Jurkat, Clone E6-1 (cell line): Measurements from ENCODE around the gene ASB14.

Experiments
- DNase-seq: peaks from one replicate; pipeline ENCODE4 v3.0.0-alpha.2; 2011; ENCODE audit warnings: low read depth, low spot score
- H3K4me3 ChIP-seq: 2 replicates; pipeline ENCODE4 v1.5.1; 2011; ENCODE audit warnings: mild to moderate bottlenecking, low read length, control low read depth, moderate library complexity

The ASB14 gene

DNA sequence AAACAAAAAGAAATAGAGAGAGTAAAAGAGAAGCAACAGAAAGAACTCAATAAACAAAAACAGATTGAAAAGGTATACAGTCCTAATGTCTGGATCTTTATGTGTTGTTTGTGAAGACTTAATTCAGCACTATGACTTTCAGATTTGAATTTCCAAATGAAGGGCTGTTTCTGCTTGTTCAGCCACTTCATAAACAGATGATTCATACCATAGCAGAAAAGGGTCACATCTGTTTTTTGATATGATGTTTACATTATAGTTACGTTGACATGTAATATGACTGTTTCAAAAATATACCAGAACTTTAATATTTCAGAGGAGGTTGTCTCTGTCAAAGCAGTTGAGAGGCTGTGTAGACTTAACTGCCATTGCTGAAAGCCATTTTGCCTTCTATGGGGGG is 24.1 kb downstream of the ASB14 start:
- H3K4me3 ChIP-seq, result no peak overlapping the region
- DNase-seq, result no peak

GRCh38 chr3:57261929-57262328 is 30.6 kb downstream of the ASB14 start:
- no peak overlapping the region for H3K4me3 ChIP-seq
- DNase-seq, result no peak

- DNase-seq, result no peak
- H3K4me3 ChIP-seq, result no peak overlapping the region
These were observed 31.4 kb downstream of the ASB14 start for GRCh38 chr3:57261119-57261518.

DNA sequence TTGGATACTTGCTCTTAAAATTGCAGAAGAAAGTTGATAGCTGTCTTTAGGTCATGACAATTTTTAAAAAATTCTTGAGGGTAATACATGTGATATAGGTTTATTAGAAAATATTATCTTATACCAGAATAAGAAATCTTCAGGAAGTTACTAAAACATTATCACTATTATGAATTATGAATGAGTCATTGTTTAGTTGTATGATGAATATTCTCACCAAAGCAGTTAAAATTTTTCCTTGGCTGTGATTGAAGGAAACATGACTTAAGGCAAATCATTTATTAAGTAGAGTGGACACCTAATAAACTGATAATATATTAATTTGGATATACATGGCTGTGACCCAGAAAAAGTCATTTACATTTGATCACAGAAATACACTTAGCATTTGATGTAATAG is 34.8 kb downstream of the ASB14 start:
- no peak for DNase-seq
- H3K4me3 ChIP-seq, result no peak overlapping the region

GRCh38 chr3:57256844-57257243 is 35.6 kb downstream of the ASB14 start:
- H3K4me3 ChIP-seq, result no peak overlapping the region
- DNase-seq, result no peak

GRCh38 chr3:57252404-57252803 is 40.1 kb downstream of the ASB14 start:
- no peak overlapping the region for H3K4me3 ChIP-seq
- no peak for DNase-seq

DNA sequence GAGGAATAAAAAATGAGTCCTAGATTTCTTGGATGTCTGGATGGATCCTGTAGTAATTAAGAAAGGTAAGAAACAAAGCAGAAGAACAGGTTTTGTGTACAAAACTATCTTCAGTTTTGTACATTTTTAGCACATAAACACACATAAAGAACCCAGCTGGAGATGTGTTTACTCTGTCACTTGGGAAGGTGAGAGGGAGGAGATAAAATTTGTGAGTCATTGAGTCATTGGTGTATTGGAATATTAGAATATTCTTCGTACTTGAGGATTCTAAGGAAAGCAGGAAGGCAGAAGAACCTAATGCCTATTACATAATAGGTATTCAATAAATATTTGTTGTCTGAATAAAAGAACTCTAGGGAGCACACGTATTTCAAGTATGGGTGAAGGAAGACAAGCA is 47.5 kb downstream of the ASB14 start:
- no peak for DNase-seq
- H3K4me3 ChIP-seq, result no peak overlapping the region

DNA sequence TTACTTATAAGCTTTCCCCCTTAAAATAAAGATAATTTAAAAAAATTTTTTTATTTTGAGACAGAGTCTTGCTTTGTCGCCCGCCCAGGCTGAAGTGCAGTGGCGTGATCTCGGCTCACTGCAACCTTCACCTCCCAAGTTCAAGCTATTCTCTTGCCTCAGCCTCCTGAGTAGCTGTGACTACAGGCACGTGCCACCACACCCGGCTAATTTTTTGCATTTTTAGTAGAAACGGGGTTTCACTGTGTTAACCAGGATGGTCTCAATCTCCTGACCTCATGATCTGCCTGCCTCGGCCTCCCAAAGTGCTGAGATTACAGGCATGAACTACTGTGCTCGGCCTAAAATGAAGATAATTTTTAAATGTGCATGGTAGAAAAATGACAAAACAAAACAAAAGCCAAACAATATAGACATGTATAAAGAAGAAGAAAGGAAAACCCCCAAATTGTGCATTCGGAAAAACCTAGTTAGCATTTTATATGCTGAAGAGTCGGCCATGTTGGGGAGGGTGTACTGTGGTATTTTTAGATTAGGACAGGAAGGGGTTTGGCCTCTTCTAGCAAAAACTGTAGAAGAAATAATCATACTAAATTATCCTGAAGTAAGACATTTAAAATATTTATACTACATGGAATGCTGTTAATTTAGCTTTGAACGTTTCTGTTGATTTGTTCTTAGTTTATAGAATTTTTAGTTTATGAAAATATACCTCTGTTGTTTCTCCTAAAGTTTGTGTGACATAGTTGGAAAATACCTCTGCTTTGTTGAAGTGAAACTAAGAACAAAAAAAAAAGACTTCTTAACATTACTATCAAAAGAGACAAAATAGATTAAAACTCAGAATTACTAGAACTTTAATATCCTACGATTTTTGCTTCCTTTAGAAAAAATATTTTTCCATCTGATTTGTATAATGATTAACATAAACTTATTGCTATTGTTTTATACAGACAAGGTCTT is 57.6 kb downstream of the ASB14 start:
- no peak for DNase-seq
- no peak overlapping the region for H3K4me3 ChIP-seq

GRCh38 chr3:57233799-57234198 is 58.7 kb downstream of the ASB14 start:
- DNase-seq, result no peak
- H3K4me3 ChIP-seq, result no peak overlapping the region

- DNase-seq, result no peak
- H3K4me3 ChIP-seq, result no peak overlapping the region
These were observed 62.5 kb downstream of the ASB14 start for GRCh38 chr3:57230006-57230405.

DNA sequence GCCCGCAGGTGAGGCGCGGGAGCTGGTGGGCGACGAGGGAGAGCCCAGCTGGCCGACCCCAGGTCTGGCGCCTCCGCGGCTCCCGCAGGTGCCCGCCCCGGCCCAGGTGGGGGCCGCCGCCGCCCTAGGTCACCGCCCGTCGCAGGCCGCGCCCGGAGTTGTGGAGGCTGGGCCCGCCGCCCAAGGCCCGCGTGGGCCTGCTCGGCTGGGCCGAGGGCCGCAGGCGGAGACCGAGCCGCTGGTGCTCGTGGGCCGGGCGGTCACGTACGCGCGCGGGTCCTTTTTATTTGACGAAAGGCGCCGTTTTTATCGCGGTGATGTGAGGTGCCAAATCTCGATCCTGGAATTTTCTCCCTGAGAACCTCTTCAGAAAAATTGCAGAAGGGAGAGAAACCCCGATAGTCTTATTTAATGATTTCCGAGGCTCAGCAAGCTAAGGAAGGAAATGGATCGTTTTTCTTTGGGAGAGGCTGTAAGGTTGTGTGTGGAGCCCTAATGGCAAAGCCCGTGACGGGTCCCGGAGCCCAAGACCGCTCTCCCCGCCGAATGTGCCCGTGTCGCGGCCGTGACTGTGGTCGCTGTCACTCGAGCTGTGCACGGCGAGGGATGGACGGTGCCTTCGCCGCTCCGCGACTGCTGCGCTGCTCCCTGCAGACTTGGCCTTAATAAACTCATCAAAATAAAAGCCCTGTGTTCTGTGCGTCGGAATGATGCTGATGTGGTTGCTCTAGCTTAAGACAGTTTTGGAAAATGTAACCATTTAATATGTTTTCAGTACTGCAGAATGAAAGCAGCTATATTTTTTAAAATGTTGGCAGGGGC is 64.3 kb downstream of the ASB14 start:
- H3K4me3 ChIP-seq, result peak overlapping the region; percentile 83
- DNase-seq, result no peak

GRCh38 chr3:57227204-57227929 is 65.1 kb downstream of the ASB14 start, which contains the start of gene APPL1:
Gene APPL1, plus strand, starts transcription at chr3:57227729. Its CDS starts 155 bp downstream, at chr3:57227884.
- DNase-seq, result peak; percentile 78
- peak within 1 kb of the TSS; percentile 83 for H3K4me3 ChIP-seq

DNA sequence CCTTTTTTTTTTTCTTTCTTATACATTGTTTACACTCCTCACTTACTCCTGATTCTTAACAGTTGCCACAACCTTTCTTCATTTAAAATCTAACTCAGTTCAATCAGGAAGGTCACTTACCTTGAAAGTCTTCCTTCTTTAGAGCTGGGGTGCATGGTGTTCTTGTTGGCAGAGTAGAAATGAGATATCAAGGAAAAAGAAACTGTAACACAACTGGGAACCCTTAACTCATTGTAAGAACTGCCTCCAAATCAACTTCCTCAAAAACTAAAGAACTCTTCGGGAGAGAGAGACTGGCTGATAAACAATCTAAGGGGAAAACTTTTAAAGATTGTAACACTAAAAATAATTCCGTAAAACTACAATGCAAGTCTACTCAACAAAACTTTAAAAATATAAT is 66.3 kb downstream of the ASB14 start:
- no peak for DNase-seq
- H3K4me3 ChIP-seq, result no peak overlapping the region

- no peak overlapping the region for H3K4me3 ChIP-seq
- DNase-seq, result no peak
These were observed 67.6 kb downstream of the ASB14 start for GRCh38 chr3:57224856-57225255.

GRCh38 chr3:57221883-57222282 is 70.6 kb downstream of the ASB14 start:
- no peak overlapping the region for H3K4me3 ChIP-seq
- no peak for DNase-seq
